ENCODE measurements around the gene LHX5. TPM values are rescaled to one million over a fixed set of nuclear protein-coding genes. Genes with fewer than 3 reads are reported as not detected.
A peak's percentile ranks its signal among the peaks of the same experiment; 100 is the strongest.

Gene LHX5
- total RNA-seq, 1 donor from 2014 or later = not detected

GRCh38 chr12:113414519-113415038, 57.1 kb downstream of the LHX5 start:
- DNase-seq (ENCODE audit: low read depth) = no peak

- DNase-seq (ENCODE audit: low read depth) = peak; percentile 28
Observed at GRCh38 chr12:113413488-113413939, 58.2 kb downstream of the LHX5 start.

Other genes starting within 250 kb of the LHX5 start
- 22.8 and 43.8 TPM in 2 replicates for gene SLC8B1, start 136.8 kb downstream of the LHX5 start, total RNA-seq
- gene PLBD2, start 113.3 kb downstream of the LHX5 start, total RNA-seq = 25.9 and 51.0 TPM in 2 replicates
- 0.25 TPM in 1 of 2 replicates, not detected in the other for gene SDS, start 68.0 kb downstream of the LHX5 start, total RNA-seq
- 10.1 and 12.5 TPM in 2 replicates for gene SDSL, start 49.5 kb downstream of the LHX5 start, total RNA-seq

Data from renal cortical epithelial cell (primary cell).